GM18505 (cell line): ENCODE measurements around the gene IGF2R.

ENCODE experiments used
- ATAC-seq: cut with Tn5 transposase; IDR thresholded peaks from one replicate; pipeline ENCODE4 v1.9.1; 2021; ENCODE audit not compliant: unreplicated experiment
- POLR2A ChIP-seq: IDR thresholded peaks from 4 replicates; pipeline ENCODE4 v1.6.1; 2011; ENCODE audit warnings: borderline replicate concordance; ENCODE audit not compliant: insufficient read depth, insufficient read length; ENCODE audit errors: extremely low read depth

The IGF2R gene

GRCh38 chr6:160022793-160023192 is 53.9 kb downstream of the IGF2R start:
- no peak for ATAC-seq
- TF ChIP-seq POLR2A: no peak

DNA sequence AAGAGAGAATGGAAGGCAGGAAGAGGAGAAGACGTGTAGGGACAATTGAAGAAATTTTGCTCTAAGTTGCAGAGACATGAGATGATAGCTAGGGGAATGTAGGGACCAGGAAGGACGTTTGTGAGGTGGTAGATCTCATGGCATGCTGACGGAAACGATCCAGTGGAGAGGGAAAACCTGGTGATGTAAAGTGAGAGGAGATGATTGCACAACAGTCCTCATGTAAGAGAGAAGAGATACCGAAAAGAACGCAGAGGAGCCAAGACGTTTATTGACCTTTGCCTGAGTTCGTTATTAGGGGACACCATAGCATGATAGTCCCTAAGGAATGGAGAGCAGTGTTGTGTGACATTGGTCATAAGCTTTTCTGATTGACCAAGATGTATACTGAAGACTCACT is 55.3 kb downstream of the IGF2R start:
- no peak for TF ChIP-seq POLR2A
- no peak for ATAC-seq

DNA sequence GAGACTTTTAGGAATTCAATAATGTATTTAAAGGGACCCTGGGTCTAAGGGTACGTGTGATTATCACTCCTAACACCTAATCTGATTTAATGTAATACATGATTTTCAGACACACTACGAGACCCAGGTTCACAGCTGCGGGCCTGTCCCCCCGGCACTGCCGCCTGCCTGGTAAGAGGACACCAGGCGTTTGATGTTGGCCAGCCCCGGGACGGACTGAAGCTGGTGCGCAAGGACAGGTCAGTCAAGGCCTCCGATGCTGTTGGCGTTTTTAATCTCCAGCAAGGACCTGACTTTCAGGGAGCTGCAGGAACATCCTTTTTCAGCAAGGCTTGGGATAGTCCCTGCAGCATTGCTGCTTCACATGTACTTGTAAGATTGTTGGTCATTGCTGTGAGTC is 58.2 kb downstream of the IGF2R start:
- TF ChIP-seq POLR2A: no peak
- no peak for ATAC-seq

DNA sequence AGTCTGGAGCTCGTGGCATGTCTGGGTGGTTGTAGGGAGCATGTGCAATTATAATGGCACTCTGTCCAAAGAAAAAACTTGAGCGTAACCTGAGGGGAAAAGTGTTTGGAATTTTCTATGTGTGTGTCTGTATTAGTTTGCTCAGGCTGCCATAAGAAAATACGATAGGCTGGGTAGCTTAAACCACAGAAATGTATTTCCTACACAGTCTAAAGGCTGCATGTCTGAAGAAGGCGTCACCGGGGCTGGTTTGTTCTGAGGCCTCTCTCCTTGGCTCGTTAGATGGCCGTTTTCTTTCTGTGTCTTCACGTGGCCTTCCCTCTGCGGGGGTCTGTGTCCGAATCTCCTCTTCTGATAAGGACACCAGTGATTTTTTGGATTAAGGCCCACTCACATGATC is 59.0 kb downstream of the IGF2R start:
- TF ChIP-seq POLR2A: no peak
- no peak for ATAC-seq

- TF ChIP-seq POLR2A: no peak
- peak; percentile 74 for ATAC-seq
These were observed 59.8 kb downstream of the IGF2R start for GRCh38 chr6:160028487-160029275.

GRCh38 chr6:160029525-160029924 is 60.6 kb downstream of the IGF2R start:
- TF ChIP-seq POLR2A: no peak
- ATAC-seq: no peak

GRCh38 chr6:160030103-160030502 is 61.2 kb downstream of the IGF2R start:
- TF ChIP-seq POLR2A: no peak
- no peak for ATAC-seq

- no peak for ATAC-seq
These were observed 62.6 kb downstream of the IGF2R start for GRCh38 chr6:160031442-160031841.

DNA sequence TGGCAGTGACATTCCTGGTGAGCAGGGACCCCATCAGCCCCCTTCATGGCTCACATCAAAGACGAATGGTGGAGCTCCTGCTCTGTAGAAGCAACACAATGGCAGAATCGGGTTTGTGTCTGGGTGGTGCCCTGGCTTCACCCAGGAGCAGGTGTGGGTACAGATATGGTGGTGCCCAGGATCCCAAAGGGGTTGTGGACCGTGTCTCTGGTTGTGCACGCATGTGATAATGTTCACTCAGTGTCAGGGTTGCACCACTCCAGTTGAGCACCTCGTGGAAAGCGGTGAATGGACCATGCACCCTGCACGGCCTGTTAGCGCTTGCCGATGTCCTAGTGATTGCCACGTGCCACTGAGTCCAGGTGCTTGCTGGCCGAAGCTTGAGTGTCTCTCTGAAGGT is 63.0 kb downstream of the IGF2R start:
- ATAC-seq: no peak
- TF ChIP-seq POLR2A: no peak

More at GRCh38 chr6:160031442-160031841, 62.6 kb downstream of the IGF2R start:
- no peak for TF ChIP-seq POLR2A

- no peak for TF ChIP-seq POLR2A
- no peak for ATAC-seq
These were observed 63.7 kb downstream of the IGF2R start for GRCh38 chr6:160032538-160032937.

- TF ChIP-seq POLR2A: no peak
These were observed 65.4 kb downstream of the IGF2R start for GRCh38 chr6:160034036-160034930.

GRCh38 chr6:160035241-160035640 is 66.4 kb downstream of the IGF2R start:
- TF ChIP-seq POLR2A: no peak
- no peak for ATAC-seq

More at GRCh38 chr6:160034036-160034930, 65.4 kb downstream of the IGF2R start:
- no peak for ATAC-seq

GRCh38 chr6:160035693-160036330 is 66.9 kb downstream of the IGF2R start:
- TF ChIP-seq POLR2A: no peak
- ATAC-seq: no peak
